GM23248 (cell line): ENCODE measurements around the gene BTBD7. TPM values are rescaled to one million over a fixed set of nuclear protein-coding genes. Genes with fewer than 3 reads are reported as not detected.

ENCODE experiments used
- DNase-seq: peaks from one replicate; pipeline ENCODE4 v3.0.0-alpha.2; 2015
- H2AFZ ChIP-seq: fragments of 200-600 bp; sonication (generic); 2 replicates; pipeline ENCODE4 v1.6.1; 2016; ENCODE audit warnings: antibody characterized with exemption
- H3F3A ChIP-seq: fragments of 200-600 bp; sonication (generic); 2 replicates; pipeline ENCODE4 v1.6.1; 2016; ENCODE audit warnings: mild to moderate bottlenecking, antibody characterized with exemption, mixed run types; ENCODE audit not compliant: insufficient read depth
- H3K27ac ChIP-seq: fragments of 200-600 bp; sonication (generic); 2 replicates; pipeline ENCODE4 v1.5.1; 2016; ENCODE audit warnings: mild to moderate bottlenecking
- H3K27me3 ChIP-seq: fragments of 200-600 bp; sonication (generic); replicated peaks from 2 replicates; pipeline ENCODE4 v1.6.1; 2016; ENCODE audit warnings: mild to moderate bottlenecking; ENCODE audit not compliant: insufficient read depth
- H3K36me3 ChIP-seq: fragments of 200-600 bp; sonication (generic); 2 replicates; pipeline ENCODE4 v1.6.1; 2016; ENCODE audit warnings: low read depth, mild to moderate bottlenecking
- H3K4me1 ChIP-seq: fragments of 200-600 bp; sonication (generic); 2 replicates; pipeline ENCODE4 v1.6.1; 2016; ENCODE audit warnings: mild to moderate bottlenecking; ENCODE audit not compliant: insufficient read depth
- H3K4me2 ChIP-seq: fragments of 200-600 bp; sonication (generic); one replicate; pipeline ENCODE4 v1.6.1; 2016; ENCODE audit warnings: mild to moderate bottlenecking; ENCODE audit not compliant: unreplicated experiment
- H3K4me3 ChIP-seq: fragments of 200-600 bp; sonication (generic); 2 replicates; pipeline ENCODE4 v1.5.1; 2016; ENCODE audit warnings: mild to moderate bottlenecking
- H3K79me2 ChIP-seq: fragments of 200-600 bp; sonication (generic); 2 replicates; pipeline ENCODE4 v1.6.1; 2016; ENCODE audit warnings: mild to moderate bottlenecking; ENCODE audit not compliant: insufficient read depth
- H3K9ac ChIP-seq: fragments of 200-600 bp; sonication (generic); 2 replicates; pipeline ENCODE4 v1.6.1; 2016; ENCODE audit warnings: mild to moderate bottlenecking
- H3K9me2 ChIP-seq: fragments of 200-600 bp; sonication (generic); 2 replicates; pipeline ENCODE4 v1.6.1; 2016; ENCODE audit warnings: mixed run types, mild to moderate bottlenecking, moderate library complexity; ENCODE audit not compliant: insufficient read depth
- H3K9me3 ChIP-seq: fragments of 200-600 bp; sonication (generic); one replicate; pipeline ENCODE4 v1.6.1; 2017; ENCODE audit warnings: low read depth
- H4K20me1 ChIP-seq: fragments of 200-600 bp; sonication (generic); 2 replicates; pipeline ENCODE4 v1.6.0; 2016; ENCODE audit not compliant: insufficient read depth
- EZH2 ChIP-seq: fragments of 200-600 bp; sonication (generic); IDR thresholded peaks from 2 replicates; pipeline ENCODE4 v1.6.1; 2018; ENCODE audit warnings: antibody characterized with exemption, mild to moderate bottlenecking; ENCODE audit not compliant: insufficient read depth, poor library complexity, severe bottlenecking
- EZH2phosphoT487 ChIP-seq: fragments of 200-600 bp; sonication (generic); IDR thresholded peaks from 2 replicates; pipeline ENCODE4 v1.6.1; 2018; ENCODE audit warnings: antibody characterized with exemption, moderate library complexity, mild to moderate bottlenecking, low read depth; ENCODE audit not compliant: insufficient read depth
- WGBS, 2 experiments: methylation state at CpG; one replicate each; pipeline ENCODE4 v1.1.6; 2015 to 2017; ENCODE audit warnings: low lambda C conversion rate in 2 of 2, low coverage in 1 of 2; ENCODE audit errors: missing lambda C conversion rate in 2 of 2; 5-methylcytosine and 5-hydroxymethylcytosine counted together
- in situ Hi-C: fragments of 300-500 bp; cut with MboI; formaldehyde crosslinking; loops from 2 replicates; pipeline ENCODE4 v1.15.0; 2020
- polyA plus RNA-seq: library from polyadenylated mRNA; unstranded; fragments of >200 nt; fragmentation: Nextera tagmentation; extraction: Ambion mirVana; gene quantifications from 2 replicates; pipeline ENCODE4 v1.2.1, GENCODE V29; 2016
- total RNA-seq: library from RNA; depleted of rRNA; stranded (reverse); fragments of >200 nt; shearing (Covaris generic); gene quantifications from 2 replicates; pipeline ENCODE4 v1.2.3, GENCODE V29; 2014

BTBD7 gene
- total and polyA plus RNA-seq, 2 experiments from 2014 or later: 14.3 to 18.2 TPM

GRCh38 chr14:93332397-93332852, 411 bp downstream of the BTBD7 start:
- Histone ChIP-seq H3K9me3 (no peaks in the 10 kb centered on the region), H3K9me2 (no peaks in the 10 kb centered on the region), H3K36me3 (no peaks in the 10 kb centered on the region), H2AFZ (peak overlapping the region; percentile 74), H3K9ac (peak overlapping the region; percentile 97), H3K27me3 (no peaks in the 10 kb centered on the region), H3K4me2 (peak overlapping the region; percentile 94), H3F3A (peaks cover 8% of the 10 kb centered on the region; the same call in 1 of the 2 replicates), H4K20me1 (peaks cover 10% of the 10 kb centered on the region), H3K27ac (peak overlapping the region; percentile 94), H3K79me2 (peaks cover 64% of the 10 kb centered on the region), H3K4me3 (peak overlapping the region; percentile 82), H3K4me1 (peaks cover 16% of the 10 kb centered on the region; the same call in 1 of the 2 replicates)
- no peak for TF ChIP-seq EZH2phosphoT487
- no peak for TF ChIP-seq EZH2
- peak; percentile 72 for DNase-seq
- WGBS, 2 experiments: 0 to 1% methylated on average over 10 to 61 of the region's 61 CpGs
- in situ Hi-C loops: no loop called here

GRCh38 chr14:93331728-93332396, 974 bp downstream of the BTBD7 start:
- H3K9me3 ChIP-seq: no peaks in the 10 kb centered on the region
- TF ChIP-seq EZH2phosphoT487 (no peak), EZH2 (no peak)

DNA sequence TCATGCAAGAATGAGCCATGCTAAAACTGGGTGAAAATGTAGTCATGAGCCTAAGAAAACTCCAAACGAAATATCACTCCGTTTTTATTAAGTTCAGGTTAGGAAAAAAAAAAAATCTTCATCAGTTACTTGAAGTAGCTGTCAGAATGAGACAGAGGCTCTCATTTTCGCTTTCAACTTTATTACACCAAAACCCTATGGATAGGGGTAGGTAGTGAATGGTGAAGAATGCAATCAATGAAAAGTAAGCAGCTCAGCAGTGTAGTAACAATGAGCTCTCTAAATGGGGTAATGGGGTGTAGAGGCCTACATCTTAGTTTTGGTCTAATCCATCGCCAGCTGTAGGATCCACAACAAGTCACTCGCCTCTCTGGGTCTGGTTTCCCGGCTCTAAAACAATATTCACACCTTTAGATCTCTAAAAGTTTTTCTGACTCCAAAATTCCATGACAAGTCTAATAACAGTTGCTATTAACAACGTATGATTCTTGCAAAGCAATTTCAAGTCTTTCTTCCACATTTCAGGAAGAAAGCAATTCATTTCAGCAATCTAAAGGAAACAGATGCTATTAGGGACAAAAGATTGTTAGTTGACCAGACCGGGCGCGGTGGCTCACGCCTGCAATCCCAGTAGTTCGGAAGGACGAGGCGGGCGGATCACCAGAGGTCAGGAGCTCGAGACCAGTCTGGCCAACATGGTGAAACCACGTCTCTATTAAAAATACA, 1.7 kb downstream of the BTBD7 start:
- Histone ChIP-seq H3K4me1 (peaks cover 16% of the 10 kb centered on the region; the same call in 1 of the 2 replicates), H3K27me3 (no peaks in the 10 kb centered on the region), H3K79me2 (peaks cover 77% of the 10 kb centered on the region), H3K36me3 (no peaks in the 10 kb centered on the region), H3K9me3 (no peaks in the 10 kb centered on the region), H2AFZ (no peak overlapping the region), H3K9ac (peak overlapping the region; percentile 97), H3K4me2 (peak overlapping the region; percentile 94), H4K20me1 (peaks cover 11% of the 10 kb centered on the region), H3K27ac (peak overlapping the region; percentile 94), H3F3A (peaks cover 8% of the 10 kb centered on the region; the same call in 1 of the 2 replicates), H3K4me3 (peak overlapping the region; percentile 82), H3K9me2 (no peaks in the 10 kb centered on the region)
- in situ Hi-C loops: no loop called here
- WGBS, 2 experiments: 70 to 80% methylated on average over 17 of the region's 17 CpGs
- DNase-seq: peak; percentile 26
- TF ChIP-seq EZH2phosphoT487: no peak
- TF ChIP-seq EZH2: no peak

More at GRCh38 chr14:93331728-93332396, 974 bp downstream of the BTBD7 start:
- Histone ChIP-seq H2AFZ (peak overlapping the region; percentile 74), H3K27ac (peak overlapping the region; percentile 94), H3F3A (peaks cover 8% of the 10 kb centered on the region; the same call in 1 of the 2 replicates), H3K4me1 (peaks cover 16% of the 10 kb centered on the region; the same call in 1 of the 2 replicates), H3K36me3 (no peaks in the 10 kb centered on the region), H3K27me3 (no peaks in the 10 kb centered on the region), H3K79me2 (peaks cover 70% of the 10 kb centered on the region), H3K9me2 (no peaks in the 10 kb centered on the region), H4K20me1 (peaks cover 11% of the 10 kb centered on the region), H3K4me2 (peak overlapping the region; percentile 94), H3K4me3 (peak overlapping the region; percentile 82), H3K9ac (peak overlapping the region; percentile 97)
- WGBS, 2 experiments: 30 to 36% methylated on average over 19 to 21 of the region's 21 CpGs
- in situ Hi-C loops: no loop called here
- no peak for DNase-seq

GRCh38 chr14:93330609-93331000, 2.2 kb downstream of the BTBD7 start:
- Histone ChIP-seq H3K27ac (peak overlapping the region; percentile 94; the same call in 1 of the 2 replicates), H3K9me3 (no peaks in the 10 kb centered on the region), H3K79me2 (peaks cover 83% of the 10 kb centered on the region), H3K36me3 (no peaks in the 10 kb centered on the region), H3F3A (peaks cover 8% of the 10 kb centered on the region; the same call in 1 of the 2 replicates), H3K4me1 (peaks cover 16% of the 10 kb centered on the region; the same call in 1 of the 2 replicates), H3K4me2 (peak overlapping the region; percentile 94), H3K4me3 (0 out of 2 replicates have a peak overlapping the region, but pooled peaks have one; percentile 82), H3K27me3 (no peaks in the 10 kb centered on the region), H3K9me2 (no peaks in the 10 kb centered on the region), H4K20me1 (peaks cover 11% of the 10 kb centered on the region), H2AFZ (no peak overlapping the region), H3K9ac (no peak overlapping the region)
- no peak for DNase-seq
- in situ Hi-C loops: no loop called here
- 98 to 99% methylated on average over 2 of the region's 2 CpGs for WGBS, 2 experiments
- TF ChIP-seq EZH2phosphoT487 (no peak), EZH2 (no peak)
